CD4-positive, alpha-beta T cell (primary cell): ENCODE results near the gene C12orf76. TPM values are rescaled to one million over a fixed set of nuclear protein-coding genes. Genes with fewer than 3 reads are reported as not detected.

Experiments used
- ATAC-seq: fragments of 200-7000 bp; cut with Tn5 transposase; one replicate; pipeline ENCODE4 v1.10.0; 2022; ENCODE audit warnings: mild to moderate bottlenecking; ENCODE audit not compliant: poor library complexity
- CTCF ChIA-PET: fragments of 350-600 bp; sonication (Branson Sonifier 250); formaldehyde crosslinking; loops from one replicate; lab custom pipeline; 2021; ENCODE audit warnings: antibody characterized with exemption, inconsistent platforms; lab: Charles Lee
- POLR2A ChIA-PET: fragments of 350-600 bp; sonication (Branson Sonifier 250); formaldehyde crosslinking; loops from one replicate; lab custom pipeline; 2021; ENCODE audit warnings: antibody characterized with exemption, inconsistent platforms; lab: Charles Lee
- DNase-seq, 14 experiments: peaks; one replicate each; pipeline ENCODE4 v3.0.0-alpha.2; 2013 to 2020; ENCODE audit warnings: mixed read lengths in 2 of 14
- H3K27ac ChIP-seq, 2 donors: one replicate each; pipeline versions ENCODE4 v1.5.1 to v1.7.0; 2013; ENCODE audit warnings: low read length in 2 of 2, low read depth in 1 of 2, mild to moderate bottlenecking in 1 of 2
- H3K27me3 ChIP-seq, 2 experiments: 1 replicate in 1 of 2; 2 replicates in 1 of 2; pipeline versions ENCODE4 v1.6.1 to v1.7.0; 2013; ENCODE audit warnings: low read length in 2 of 2, control low read depth in 1 of 2, mild to moderate bottlenecking in 1 of 2, moderate library complexity in 1 of 2; ENCODE audit not compliant: insufficient read depth in 2 of 2, control insufficient read depth in 1 of 2
- H3K36me3 ChIP-seq: one replicate; pipeline ENCODE4 v1.6.1; 2013; ENCODE audit warnings: low read length, control low read depth; ENCODE audit not compliant: insufficient read depth
- H3K4me1 ChIP-seq: one replicate; pipeline ENCODE4 v1.6.1; 2013; ENCODE audit warnings: low read length, control low read depth; ENCODE audit not compliant: insufficient read depth
- H3K4me3 ChIP-seq: one replicate; pipeline ENCODE4 v1.5.1; 2013; ENCODE audit warnings: mild to moderate bottlenecking, low read length, moderate library complexity
- H3K9me3 ChIP-seq, 2 experiments: 1 replicate in 1 of 2; 2 replicates in 1 of 2; pipeline versions ENCODE4 v1.6.1 to v1.7.0; 2013; ENCODE audit warnings: low read length in 2 of 2, mild to moderate bottlenecking in 2 of 2, control low read depth in 1 of 2, moderate library complexity in 1 of 2; ENCODE audit not compliant: control insufficient read depth in 1 of 2, insufficient read depth in 1 of 2
- H3K27ac Mint-ChIP-seq: one replicate; pipeline ENCODE4 v1.8.0; 2020; ENCODE audit warnings: mixed read lengths
- H3K27me3 Mint-ChIP-seq: one replicate; pipeline ENCODE4 v1.8.0; 2021; ENCODE audit warnings: mixed read lengths
- H3K36me3 Mint-ChIP-seq: one replicate; pipeline ENCODE4 v1.8.0; 2021; ENCODE audit warnings: low read depth, mixed read lengths
- H3K4me1 Mint-ChIP-seq: one replicate; pipeline ENCODE4 v1.8.0; 2021; ENCODE audit warnings: low read depth, mixed read lengths
- H3K4me3 Mint-ChIP-seq: one replicate; pipeline ENCODE4 v1.8.0; 2020; ENCODE audit warnings: mild to moderate bottlenecking, mixed read lengths
- H3K9me3 Mint-ChIP-seq: one replicate; pipeline ENCODE4 v1.8.0; 2020; ENCODE audit warnings: mixed read lengths
- CTCF ChIP-seq: fragments of 200-600 bp; IDR thresholded peaks from one replicate; pipeline ENCODE4 v1.8.0; 2022; ENCODE audit warnings: antibody characterized with exemption, mild to moderate bottlenecking
- intact Hi-C, 2 experiments: fragments of 100-400 bp; cut with DNase I in 1 of 2; cut with micrococcal nuclease in 1 of 2; formaldehyde crosslinking; loops; one replicate each; pipeline versions ENCODE4 v1.15.1 to v1.9.0; 2023 to 2025; cut with DNase I, micrococcal nuclease
- total RNA-seq, 174 experiments: library from RNA in 2 of 174; stranded (reverse) in 2 of 174; gene quantifications; one replicate each; pipeline ENCODE4 v1.2.3 and lab custom pipeline; 2021 to 2026

Gene C12orf76
- total RNA-seq, 2 experiments from 2014 or later, result 9.8 to 12.6 TPM

GRCh38 chr12:110007881-110008280 lies 40.4 kb downstream of the C12orf76 start:
- ChIA-PET CTCF (no interaction called here), POLR2A (interaction anchor here (0.8 kb wide), 1 partner anchor 30 kb away, joined by 4 read pairs; no protein-coding TSS in a partner anchor)
- Histone ChIP-seq H3K9me3 (no peaks in the 10 kb centered on the region), H3K27ac (no peak overlapping the region), H3K4me1 (peaks cover 54% of the 10 kb centered on the region), H3K4me3 (no peak overlapping the region), H3K27me3 (no peaks in the 10 kb centered on the region), H3K36me3 (peaks cover 16% of the 10 kb centered on the region)
- ATAC-seq, result no peak
- Mint-ChIP-seq H3K9me3 (no peaks in the 10 kb centered on the region), H3K27me3 (no peaks in the 10 kb centered on the region), H3K27ac (peak overlapping the region; percentile 32), H3K4me3 (peak overlapping the region; percentile 17), H3K36me3 (peaks cover 46% of the 10 kb centered on the region), H3K4me1 (peaks cover 82% of the 10 kb centered on the region)
- peak in 2 of 14 experiments; percentile 32 to 46 for DNase-seq
- TF ChIP-seq CTCF, result no peak
- intact Hi-C loops, result no loop called here

- no peak for DNase-seq
- Mint-ChIP-seq H3K4me3 (peak overlapping the region; percentile 85), H3K9me3 (no peaks in the 10 kb centered on the region), H3K36me3 (peaks cover 28% of the 10 kb centered on the region), H3K4me1 (peaks cover 79% of the 10 kb centered on the region), H3K27me3 (no peaks in the 10 kb centered on the region), H3K27ac (peak overlapping the region; percentile 85)
- CTCF ChIA-PET, result no interaction called here
- POLR2A ChIA-PET, result no interaction called here
- H3K9me3 ChIP-seq, result no peaks in the 10 kb centered on the region
- ATAC-seq, result no peak
- H3K4me3 ChIP-seq, result no peak overlapping the region
- H3K36me3 ChIP-seq, result peaks cover 8% of the 10 kb centered on the region
- no peak for TF ChIP-seq CTCF
- H3K27ac ChIP-seq, result no peak overlapping the region
- no peaks in the 10 kb centered on the region for H3K27me3 ChIP-seq
- H3K4me1 ChIP-seq, result peaks cover 55% of the 10 kb centered on the region
- intact Hi-C loops, result no loop called here
Measured at GRCh38 chr12:110006115-110006514, 42.2 kb downstream of the C12orf76 start.

- Histone ChIP-seq H3K4me3 (peak overlapping the region; percentile 15), H3K36me3 (peaks cover 8% of the 10 kb centered on the region), H3K27me3 (no peaks in the 10 kb centered on the region), H3K4me1 (peaks cover 55% of the 10 kb centered on the region), H3K27ac (peak overlapping the region in 1 of 2 donors; percentile 38), H3K9me3 (no peaks in the 10 kb centered on the region)
- peak in 3 of 14 experiments; percentile 25 to 69 (median 35) for DNase-seq
- intact Hi-C loops, result no loop called here
- CTCF ChIA-PET, result interaction anchor here (1.0 to 1.3 kb wide), 2 partner anchors 11 to 25 kb away, joined by 3 read pairs; no protein-coding TSS in a partner anchor
- no peaks in the 10 kb centered on the region for H3K9me3 Mint-ChIP-seq
- no peak for TF ChIP-seq CTCF
- POLR2A ChIA-PET, result interaction anchor here (2.1 kb wide), 1 partner anchor 10 kb away, joined by 7 read pairs; no protein-coding TSS in a partner anchor
- peaks cover 77% of the 10 kb centered on the region for H3K4me1 Mint-ChIP-seq
- H3K27ac Mint-ChIP-seq, result peak overlapping the region; percentile 85
- H3K4me3 Mint-ChIP-seq, result peak overlapping the region; percentile 85
- no peaks in the 10 kb centered on the region for H3K27me3 Mint-ChIP-seq
- peak; percentile 58 for ATAC-seq
- H3K36me3 Mint-ChIP-seq, result peaks cover 25% of the 10 kb centered on the region
Measured at GRCh38 chr12:110005319-110005973, 42.9 kb downstream of the C12orf76 start.
